HepG2 (cell line): ENCODE data around the gene DHRS1. TPM values are rescaled to one million over a fixed set of nuclear protein-coding genes. Genes with fewer than 3 reads are reported as not detected.

Source experiments
- BHLHE40 ChIP-seq: IDR thresholded peaks from 2 replicates; pipeline ENCODE4 v1.6.1; 2011; ENCODE audit warnings: low read length, improper control_type of control experiment
- HIVEP1 ChIP-seq: sonication (generic); formaldehyde crosslinking; IDR thresholded peaks from 2 replicates; pipeline ENCODE4 v1.4.0; 2020; ENCODE audit warnings: mild to moderate bottlenecking, missing genetic modification reagents
- KDM6A ChIP-seq: IDR thresholded peaks from 2 replicates; pipeline ENCODE4 v1.6.1; 2016; ENCODE audit warnings: low read depth
- KLF12 ChIP-seq: sonication (generic); formaldehyde crosslinking; IDR thresholded peaks from 2 replicates; pipeline ENCODE4 v1.4.0; 2020; ENCODE audit warnings: missing genetic modification reagents, borderline replicate concordance
- MAF1 ChIP-seq: sonication (generic); formaldehyde crosslinking; IDR thresholded peaks from 2 replicates; pipeline ENCODE4 v1.5.0; 2020; ENCODE audit warnings: missing genetic modification reagents, borderline replicate concordance
- NBN ChIP-seq: fragments of 450-650 bp; conservative IDR thresholded peaks from 2 replicates; pipeline ENCODE4 v1.6.1; 2017
- NFE2 ChIP-seq: sonication (generic); formaldehyde crosslinking; IDR thresholded peaks from 2 replicates; pipeline ENCODE4 v1.4.0; 2020; ENCODE audit warnings: missing genetic modification reagents
- PRDM10 ChIP-seq: sonication (generic); formaldehyde crosslinking; IDR thresholded peaks from 2 replicates; pipeline ENCODE4 v1.4.0; 2020; ENCODE audit warnings: low read depth, missing genetic modification reagents
- RAD21 ChIP-seq: fragments of 450-650 bp; formaldehyde crosslinking; IDR thresholded peaks from 2 replicates; pipeline ENCODE4 v1.5.0; 2020; ENCODE audit warnings: mild to moderate bottlenecking
- SMARCC2 ChIP-seq: fragments of 450-650 bp; IDR thresholded peaks from 2 replicates; pipeline ENCODE4 v1.6.1; 2017; ENCODE audit warnings: antibody characterized with exemption, mild to moderate bottlenecking
- SOX5 ChIP-seq: IDR thresholded peaks from 2 replicates; pipeline ENCODE4 v1.6.1; 2016; ENCODE audit warnings: borderline replicate concordance
- SOX6 ChIP-seq, 2 experiments: fragments of 450-650 bp in 1 of 2; sonication (generic) in 1 of 2; formaldehyde crosslinking in 1 of 2; IDR thresholded peaks; 2 replicates each; pipeline versions ENCODE4 v1.4.0 to v1.6.1; 2017 to 2020; ENCODE audit warnings: antibody characterized with exemption in 1 of 2, mild to moderate bottlenecking in 1 of 2, missing genetic modification reagents in 1 of 2
- SP140L ChIP-seq: sonication (generic); formaldehyde crosslinking; IDR thresholded peaks from 2 replicates; pipeline ENCODE4 v1.4.0; 2020; ENCODE audit warnings: missing genetic modification reagents, borderline replicate concordance
- YEATS2 ChIP-seq: sonication (generic); formaldehyde crosslinking; IDR thresholded peaks from 2 replicates; pipeline ENCODE4 v1.4.0; 2020; ENCODE audit warnings: missing genetic modification reagents, borderline replicate concordance
- YEATS4 ChIP-seq: sonication (generic); formaldehyde crosslinking; IDR thresholded peaks from 2 replicates; pipeline ENCODE4 v1.4.0; 2020; ENCODE audit warnings: missing genetic modification reagents, borderline replicate concordance
- ZHX1 ChIP-seq: sonication (generic); formaldehyde crosslinking; IDR thresholded peaks from 2 replicates; pipeline ENCODE4 v1.8.1; 2022; ENCODE audit warnings: low read depth, mild to moderate bottlenecking, missing genetic modification reagents
- ZNF17 ChIP-seq: sonication (generic); formaldehyde crosslinking; IDR thresholded peaks from 2 replicates; pipeline ENCODE4 v1.5.0; 2020; ENCODE audit warnings: mild to moderate bottlenecking, missing genetic modification reagents
- ZNF34 ChIP-seq: sonication (generic); formaldehyde crosslinking; IDR thresholded peaks from 2 replicates; pipeline ENCODE4 v1.4.0; 2020; ENCODE audit warnings: mild to moderate bottlenecking, missing genetic modification reagents, borderline replicate concordance
- ZNF350 ChIP-seq: sonication (generic); formaldehyde crosslinking; IDR thresholded peaks from 2 replicates; pipeline ENCODE4 v1.4.0; 2020; ENCODE audit warnings: mild to moderate bottlenecking, low read depth, missing genetic modification reagents, borderline replicate concordance
- ZNF563 ChIP-seq: sonication (generic); formaldehyde crosslinking; IDR thresholded peaks from 2 replicates; pipeline ENCODE4 v1.8.0; 2022; ENCODE audit warnings: mild to moderate bottlenecking, moderate library complexity, missing genetic modification reagents
- ZNF800 ChIP-seq: sonication (generic); formaldehyde crosslinking; IDR thresholded peaks from 2 replicates; pipeline ENCODE4 v1.4.0; 2020; ENCODE audit warnings: missing genetic modification reagents
- polyA plus RNA-seq, 8 experiments: library from polyadenylated mRNA; depleted of rRNA in 3 of 8; stranded (reverse) in 7 of 8; unstranded in 1 of 8; fragments of >200 nt; fragmentation: Illumina TruSeq in 4 of 8; extraction: Trizol in 4 of 8; gene quantifications; 2 replicates each; pipeline versions ENCODE4 v1.2.1 to v1.2.3, GENCODE V29; 2011 to 2016; ENCODE audit warnings: low read depth in 4 of 8, missing spikeins in 1 of 8, mixed read lengths in 1 of 8; ENCODE audit not compliant: insufficient read depth in 1 of 8
- total RNA-seq, 5 experiments: library from RNA; depleted of rRNA; stranded (reverse); fragments of >200 nt; fragmentation: Illumina TruSeq; extraction: Trizol; gene quantifications; 2 replicates each; pipeline ENCODE4 v1.2.3, GENCODE V29; 2016; ENCODE audit warnings: low read depth in 1 of 5

The DHRS1 gene
- total and polyA plus RNA-seq, 2 of the 13 experiments (the other 11 are each of a cell fraction or from before 2014, with no cell fraction given), result 49.8 to 60.8 TPM

DNA sequence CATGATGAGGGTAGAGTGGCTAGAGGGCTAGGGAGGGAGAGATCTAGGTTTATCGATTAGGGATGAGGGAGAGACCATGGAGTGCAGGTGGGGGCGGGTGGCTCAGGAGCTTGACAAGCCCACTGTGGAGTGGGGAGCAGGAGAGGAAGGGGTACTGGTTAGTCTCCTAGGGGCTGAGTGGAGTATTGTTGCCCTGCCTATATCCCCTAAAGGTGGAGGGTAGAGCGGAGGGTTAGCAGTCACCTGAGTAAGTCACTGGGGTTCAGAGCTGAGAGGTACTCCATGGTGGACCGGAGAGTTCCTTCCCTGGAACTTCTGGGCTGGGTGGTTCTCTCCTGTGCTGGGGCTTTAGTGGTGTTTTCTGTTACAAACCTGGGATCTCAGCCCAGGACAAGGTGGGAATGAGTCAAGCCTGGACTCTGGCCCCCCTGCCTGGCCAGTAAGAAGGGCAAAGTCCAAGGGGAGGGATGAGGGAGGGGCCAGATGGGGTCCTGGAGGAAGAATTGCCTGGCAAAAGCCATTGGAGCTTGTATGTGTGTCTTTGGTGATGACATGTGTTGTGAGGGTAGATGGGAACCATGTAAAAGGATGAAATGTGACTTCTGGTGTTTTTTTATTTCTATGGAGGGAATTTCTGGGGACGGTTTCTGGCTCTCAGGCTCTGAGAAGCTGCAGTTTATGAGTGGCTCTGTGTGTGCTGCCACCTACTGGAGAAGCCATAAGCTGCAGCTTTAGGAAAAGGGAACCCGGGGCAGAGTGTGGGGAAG is 8.2 kb upstream of the DHRS1 start, which contains the start of gene CIDEB (continued):
- peak; percentile 94 for TF ChIP-seq ZNF563
- peak; percentile 94 for TF ChIP-seq PRDM10 (CRISPR knock-in tag)
- TF ChIP-seq HIVEP1 (CRISPR knock-in tag), result peak; percentile 82
- no peak for TF ChIP-seq ZNF17 (CRISPR knock-in tag)
- TF ChIP-seq SP140L (CRISPR knock-in tag), result peak; percentile 94
- peak; percentile 64; the same call in 1 of the 2 replicates for TF ChIP-seq KLF12 (CRISPR knock-in tag)
- peak; percentile 94 for TF ChIP-seq SMARCC2
- peak; percentile 88 for TF ChIP-seq RAD21 (CRISPR knock-in tag)
- TF ChIP-seq ZNF350 (CRISPR knock-in tag), result peak; percentile 98
- peak; percentile 95; the same call in 1 of the 2 replicates for TF ChIP-seq YEATS4
- TF ChIP-seq ZNF34 (CRISPR knock-in tag), result peak; percentile 74
- no peak for TF ChIP-seq SOX6 (IDR thresholded peaks at IDR 0.05)
- TF ChIP-seq SOX6 (CRISPR knock-in tag; IDR thresholded peaks at IDR 0.05), result peak; percentile 91
- 0 out of 2 replicates have a peak, but pooled peaks have one; percentile 34 for TF ChIP-seq NBN
- peak; percentile 99 for TF ChIP-seq KDM6A
- peak; percentile 78 for TF ChIP-seq ZHX1
- no peak for TF ChIP-seq NFE2 (CRISPR knock-in tag)
- peak; percentile 89 for TF ChIP-seq SOX5 (CRISPR knock-in tag)
- TF ChIP-seq ZNF800 (CRISPR knock-in tag), result peak; percentile 69; the same call in 1 of the 2 replicates
- TF ChIP-seq MAF1 (CRISPR knock-in tag), result 0 out of 2 replicates have a peak, but pooled peaks have one; percentile 57
- TF ChIP-seq YEATS2 (CRISPR knock-in tag), result peak; percentile 93
- peak; percentile 56; the same call in 1 of the 2 replicates for TF ChIP-seq BHLHE40
